GM23338 (cell line): ENCODE results near the gene SFMBT2. TPM values are rescaled to one million over a fixed set of nuclear protein-coding genes. Genes with fewer than 3 reads are reported as not detected.

ENCODE experiments used
- ATAC-seq: fragments of 200-7000 bp; cut with Tn5 transposase; 3 replicates; pipeline ENCODE4 v1.9.1; 2020
- DNase-seq: peaks from one replicate; pipeline ENCODE4 v3.0.0-alpha.2; 2015; ENCODE audit warnings: low spot score
- H2AFZ ChIP-seq: fragments of 200-600 bp; sonication (generic); 2 replicates; pipeline ENCODE4 v1.8.0; 2016; ENCODE audit warnings: antibody characterized with exemption, mild to moderate bottlenecking, moderate library complexity
- H3F3A ChIP-seq: fragments of 200-600 bp; sonication (generic); replicated peaks from 2 replicates; pipeline ENCODE4 v1.8.0; 2017; ENCODE audit warnings: antibody characterized with exemption, mixed run types, low read depth
- H3K27ac ChIP-seq: fragments of 200-600 bp; sonication (generic); 2 replicates; pipeline ENCODE4 v1.6.1; 2016; ENCODE audit warnings: low read depth
- H3K27me3 ChIP-seq: fragments of 200-600 bp; sonication (generic); 2 replicates; pipeline ENCODE4 v1.8.0; 2016; ENCODE audit warnings: mild to moderate bottlenecking, mixed run types, moderate library complexity; ENCODE audit not compliant: insufficient read depth
- H3K36me3 ChIP-seq: fragments of 200-600 bp; sonication (generic); 2 replicates; pipeline ENCODE4 v1.8.0; 2016; ENCODE audit warnings: mild to moderate bottlenecking; ENCODE audit not compliant: insufficient read depth
- H3K4me1 ChIP-seq: fragments of 200-600 bp; sonication (generic); 2 replicates; pipeline ENCODE4 v1.8.0; 2016; ENCODE audit warnings: mild to moderate bottlenecking, moderate library complexity; ENCODE audit not compliant: insufficient read depth
- H3K4me2 ChIP-seq: fragments of 200-600 bp; sonication (generic); 2 replicates; pipeline ENCODE4 v1.7.1; 2017; ENCODE audit warnings: mixed run types
- H3K4me3 ChIP-seq: fragments of 200-600 bp; sonication (generic); 2 replicates; pipeline ENCODE4 v1.6.1; 2016; ENCODE audit warnings: mixed run types
- H3K79me2 ChIP-seq: fragments of 200-600 bp; sonication (generic); replicated peaks from 2 replicates; pipeline ENCODE4 v1.8.0; 2017; ENCODE audit warnings: mild to moderate bottlenecking; ENCODE audit not compliant: insufficient read depth
- H3K9me2 ChIP-seq: fragments of 200-600 bp; sonication (generic); 2 replicates; pipeline ENCODE4 v1.8.0; 2017; ENCODE audit not compliant: insufficient read depth
- H4K20me1 ChIP-seq: fragments of 200-600 bp; sonication (generic); replicated peaks from 2 replicates; pipeline ENCODE4 v1.8.0; 2017; ENCODE audit warnings: mild to moderate bottlenecking; ENCODE audit not compliant: insufficient read depth
- H3K27ac Mint-ChIP-seq: 2 replicates; pipeline ENCODE4 v1.8.0; 2020; ENCODE audit warnings: inconsistent platforms, mild to moderate bottlenecking, moderate library complexity, mixed read lengths
- H3K27me3 Mint-ChIP-seq: 3 replicates; pipeline ENCODE4 v1.8.0; 2022; ENCODE audit warnings: low read depth, mild to moderate bottlenecking, moderate library complexity, mixed read lengths, inconsistent platforms; ENCODE audit not compliant: insufficient read depth, poor library complexity
- H3K36me3 Mint-ChIP-seq: 3 replicates; pipeline ENCODE4 v1.8.0; 2021; ENCODE audit warnings: low read depth, mild to moderate bottlenecking, inconsistent platforms, moderate library complexity, mixed read lengths
- H3K4me1 Mint-ChIP-seq: 3 replicates; pipeline ENCODE4 v1.8.0; 2020; ENCODE audit warnings: mild to moderate bottlenecking, inconsistent platforms, mixed read lengths
- H3K4me3 Mint-ChIP-seq: 3 replicates; pipeline ENCODE4 v1.8.0; 2021; ENCODE audit warnings: moderate library complexity, mild to moderate bottlenecking, inconsistent platforms, mixed read lengths
- H3K9me3 Mint-ChIP-seq: 3 replicates; pipeline ENCODE4 v1.8.0; 2020; ENCODE audit warnings: moderate library complexity, mild to moderate bottlenecking, inconsistent platforms, mixed read lengths
- CREB1 ChIP-seq: fragments of 250-450 bp; sonication (Bioruptor Pico); IDR thresholded peaks from 2 replicates; pipeline ENCODE4 v1.5.0; 2020; ENCODE audit warnings: low read depth, mild to moderate bottlenecking, moderate library complexity
- EZH2phosphoT487 ChIP-seq: fragments of 200-600 bp; sonication (generic); IDR thresholded peaks from one replicate; pipeline ENCODE4 v1.8.1; 2018; ENCODE audit warnings: antibody characterized with exemption; ENCODE audit not compliant: unreplicated experiment
- NANOG ChIP-seq: IDR thresholded peaks from 2 replicates; pipeline ENCODE4 v1.6.1; 2016; ENCODE audit warnings: antibody characterized with exemption, borderline replicate concordance
- STAT1 ChIP-seq: IDR thresholded peaks from one replicate; pipeline ENCODE4 v1.6.1; 2016; ENCODE audit warnings: antibody characterized with exemption; ENCODE audit not compliant: unreplicated experiment
- polyA plus RNA-seq: library from polyadenylated mRNA; unstranded; fragments of >200 nt; fragmentation: Nextera tagmentation; extraction: Ambion mirVana; gene quantifications from 2 replicates; pipeline ENCODE4 v1.2.1, GENCODE V29; 2016
- total RNA-seq: library from RNA; depleted of rRNA; stranded (reverse); fragments of >200 nt; shearing (Covaris generic); gene quantifications from 2 replicates; pipeline ENCODE4 v1.2.3, GENCODE V29; 2014
- TF ChIP-seq, protein P1 (sequence below): fragments of 250-450 bp; sonication (Bioruptor Pico); IDR thresholded peaks from 2 replicates; pipeline ENCODE4 v1.5.0; 2020; ENCODE audit warnings: mild to moderate bottlenecking, moderate library complexity
- TF ChIP-seq, protein P2 (sequence below): IDR thresholded peaks from one replicate; pipeline ENCODE4 v1.6.1; 2018; ENCODE audit warnings: antibody characterized with exemption; ENCODE audit not compliant: unreplicated experiment

The SFMBT2 gene
- total and polyA plus RNA-seq, 2 experiments from 2014 or later = 2.7 to 6.7 TPM

DNA sequence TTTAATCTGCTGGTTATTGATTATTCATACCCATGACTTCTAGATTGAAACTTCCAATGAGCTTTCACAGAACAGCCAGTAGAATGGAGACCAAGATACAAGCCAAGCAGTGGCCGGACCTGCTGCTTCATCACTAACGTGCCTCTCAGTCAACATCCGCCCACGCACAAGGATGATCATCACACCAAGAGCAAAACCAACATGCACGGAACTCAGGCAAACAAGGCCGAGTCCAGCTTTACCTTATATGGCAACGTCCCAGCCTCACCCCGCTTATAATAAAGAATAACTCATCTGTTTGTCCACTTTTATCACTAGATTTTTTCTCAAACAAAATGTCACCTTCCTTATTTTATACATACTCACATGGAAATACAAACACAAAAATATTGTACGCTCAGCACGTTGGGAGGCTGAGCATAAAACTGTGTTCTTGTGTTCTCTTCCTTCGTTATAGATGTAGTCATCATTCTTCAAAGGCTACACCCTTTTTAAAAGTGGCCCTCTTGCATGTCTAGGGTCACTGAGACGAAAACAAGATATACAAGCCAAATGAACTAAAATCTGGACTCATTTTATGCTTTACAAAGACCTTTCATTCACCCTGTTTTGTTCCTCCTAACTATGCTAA, 122.7 kb downstream of the SFMBT2 start (continued):
- TF ChIP-seq, protein P1, sequence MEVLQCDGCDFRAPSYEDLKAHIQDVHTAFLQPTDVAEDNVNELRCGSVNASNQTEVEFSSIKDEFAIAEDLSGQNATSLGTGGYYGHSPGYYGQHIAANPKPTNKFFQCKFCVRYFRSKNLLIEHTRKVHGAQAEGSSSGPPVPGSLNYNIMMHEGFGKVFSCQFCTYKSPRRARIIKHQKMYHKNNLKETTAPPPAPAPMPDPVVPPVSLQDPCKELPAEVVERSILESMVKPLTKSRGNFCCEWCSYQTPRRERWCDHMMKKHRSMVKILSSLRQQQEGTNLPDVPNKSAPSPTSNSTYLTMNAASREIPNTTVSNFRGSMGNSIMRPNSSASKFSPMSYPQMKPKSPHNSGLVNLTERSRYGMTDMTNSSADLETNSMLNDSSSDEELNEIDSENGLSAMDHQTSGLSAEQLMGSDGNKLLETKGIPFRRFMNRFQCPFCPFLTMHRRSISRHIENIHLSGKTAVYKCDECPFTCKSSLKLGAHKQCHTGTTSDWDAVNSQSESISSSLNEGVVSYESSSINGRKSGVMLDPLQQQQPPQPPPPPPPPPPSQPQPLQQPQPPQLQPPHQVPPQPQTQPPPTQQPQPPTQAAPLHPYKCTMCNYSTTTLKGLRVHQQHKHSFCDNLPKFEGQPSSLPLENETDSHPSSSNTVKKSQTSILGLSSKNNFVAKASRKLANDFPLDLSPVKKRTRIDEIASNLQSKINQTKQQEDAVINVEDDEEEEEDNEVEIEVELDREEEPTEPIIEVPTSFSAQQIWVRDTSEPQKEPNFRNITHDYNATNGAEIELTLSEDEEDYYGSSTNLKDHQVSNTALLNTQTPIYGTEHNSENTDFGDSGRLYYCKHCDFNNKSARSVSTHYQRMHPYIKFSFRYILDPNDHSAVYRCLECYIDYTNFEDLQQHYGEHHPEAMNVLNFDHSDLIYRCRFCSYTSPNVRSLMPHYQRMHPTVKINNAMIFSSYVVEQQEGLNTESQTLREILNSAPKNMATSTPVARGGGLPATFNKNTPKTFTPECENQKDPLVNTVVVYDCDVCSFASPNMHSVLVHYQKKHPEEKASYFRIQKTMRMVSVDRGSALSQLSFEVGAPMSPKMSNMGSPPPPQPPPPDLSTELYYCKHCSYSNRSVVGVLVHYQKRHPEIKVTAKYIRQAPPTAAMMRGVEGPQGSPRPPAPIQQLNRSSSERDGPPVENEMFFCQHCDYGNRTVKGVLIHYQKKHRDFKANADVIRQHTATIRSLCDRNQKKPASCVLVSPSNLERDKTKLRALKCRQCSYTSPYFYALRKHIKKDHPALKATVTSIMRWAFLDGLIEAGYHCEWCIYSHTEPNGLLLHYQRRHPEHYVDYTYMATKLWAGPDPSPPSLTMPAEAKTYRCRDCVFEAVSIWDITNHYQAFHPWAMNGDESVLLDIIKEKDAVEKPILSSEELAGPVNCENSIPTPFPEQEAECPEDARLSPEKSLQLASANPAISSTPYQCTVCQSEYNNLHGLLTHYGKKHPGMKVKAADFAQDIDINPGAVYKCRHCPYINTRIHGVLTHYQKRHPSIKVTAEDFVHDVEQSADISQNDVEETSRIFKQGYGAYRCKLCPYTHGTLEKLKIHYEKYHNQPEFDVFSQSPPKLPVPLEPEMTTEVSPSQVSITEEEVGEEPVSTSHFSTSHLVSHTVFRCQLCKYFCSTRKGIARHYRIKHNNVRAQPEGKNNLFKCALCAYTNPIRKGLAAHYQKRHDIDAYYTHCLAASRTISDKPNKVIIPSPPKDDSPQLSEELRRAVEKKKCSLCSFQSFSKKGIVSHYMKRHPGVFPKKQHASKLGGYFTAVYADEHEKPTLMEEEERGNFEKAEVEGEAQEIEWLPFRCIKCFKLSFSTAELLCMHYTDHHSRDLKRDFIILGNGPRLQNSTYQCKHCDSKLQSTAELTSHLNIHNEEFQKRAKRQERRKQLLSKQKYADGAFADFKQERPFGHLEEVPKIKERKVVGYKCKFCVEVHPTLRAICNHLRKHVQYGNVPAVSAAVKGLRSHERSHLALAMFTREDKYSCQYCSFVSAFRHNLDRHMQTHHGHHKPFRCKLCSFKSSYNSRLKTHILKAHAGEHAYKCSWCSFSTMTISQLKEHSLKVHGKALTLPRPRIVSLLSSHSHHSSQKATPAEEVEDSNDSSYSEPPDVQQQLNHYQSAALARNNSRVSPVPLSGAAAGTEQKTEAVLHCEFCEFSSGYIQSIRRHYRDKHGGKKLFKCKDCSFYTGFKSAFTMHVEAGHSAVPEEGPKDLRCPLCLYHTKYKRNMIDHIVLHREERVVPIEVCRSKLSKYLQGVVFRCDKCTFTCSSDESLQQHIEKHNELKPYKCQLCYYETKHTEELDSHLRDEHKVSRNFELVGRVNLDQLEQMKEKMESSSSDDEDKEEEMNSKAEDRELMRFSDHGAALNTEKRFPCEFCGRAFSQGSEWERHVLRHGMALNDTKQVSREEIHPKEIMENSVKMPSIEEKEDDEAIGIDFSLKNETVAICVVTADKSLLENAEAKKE (CRISPR knock-in tag) = no peak

DNA sequence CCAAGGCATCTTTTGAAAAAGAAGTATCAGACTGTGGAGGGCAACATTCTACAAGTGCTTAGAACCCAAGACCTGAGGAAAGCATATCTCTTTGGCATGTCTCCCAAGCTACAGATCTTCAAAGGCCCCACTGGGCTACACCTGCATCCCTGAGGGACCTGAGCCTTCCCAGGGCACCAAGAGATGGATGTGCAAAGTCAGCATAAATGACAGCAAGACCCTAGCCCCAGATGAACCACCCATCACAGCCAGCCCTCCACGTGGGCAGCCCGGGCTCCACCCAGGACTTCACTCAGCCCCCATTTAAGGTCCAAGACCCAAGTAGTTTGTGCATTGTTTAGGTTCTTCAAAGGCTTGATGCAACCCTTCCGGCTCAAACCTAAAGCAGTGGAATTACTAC, 123.5 kb downstream of the SFMBT2 start:
- H3K27ac ChIP-seq = no peak overlapping the region
- H3F3A ChIP-seq = no peaks in the 10 kb centered on the region
- peaks cover 3% of the 10 kb centered on the region; the same call in 1 of the 2 replicates for H4K20me1 ChIP-seq
- no peak overlapping the region for H3K4me3 ChIP-seq
- DNase-seq = no peak
- H3K27me3 ChIP-seq = no peaks in the 10 kb centered on the region
- Mint-ChIP-seq H3K27ac (no peak overlapping the region), H3K4me1 (no peaks in the 10 kb centered on the region), H3K36me3 (no peaks in the 10 kb centered on the region), H3K4me3 (no peak overlapping the region), H3K27me3 (no peaks in the 10 kb centered on the region), H3K9me3 (no peaks in the 10 kb centered on the region)
- peaks cover 10% of the 10 kb centered on the region for H3K79me2 ChIP-seq
- H3K4me2 ChIP-seq = no peak overlapping the region
- H3K36me3 ChIP-seq = no peaks in the 10 kb centered on the region
- no peak overlapping the region for H2AFZ ChIP-seq
- H3K4me1 ChIP-seq = no peaks in the 10 kb centered on the region
- no peaks in the 10 kb centered on the region for H3K9me2 ChIP-seq
- ATAC-seq = no peak
- TF ChIP-seq CREB1 (CRISPR knock-in tag) = no peak
- TF ChIP-seq EZH2phosphoT487 = no peak
- TF ChIP-seq NANOG = no peak
- TF ChIP-seq, protein P2, sequence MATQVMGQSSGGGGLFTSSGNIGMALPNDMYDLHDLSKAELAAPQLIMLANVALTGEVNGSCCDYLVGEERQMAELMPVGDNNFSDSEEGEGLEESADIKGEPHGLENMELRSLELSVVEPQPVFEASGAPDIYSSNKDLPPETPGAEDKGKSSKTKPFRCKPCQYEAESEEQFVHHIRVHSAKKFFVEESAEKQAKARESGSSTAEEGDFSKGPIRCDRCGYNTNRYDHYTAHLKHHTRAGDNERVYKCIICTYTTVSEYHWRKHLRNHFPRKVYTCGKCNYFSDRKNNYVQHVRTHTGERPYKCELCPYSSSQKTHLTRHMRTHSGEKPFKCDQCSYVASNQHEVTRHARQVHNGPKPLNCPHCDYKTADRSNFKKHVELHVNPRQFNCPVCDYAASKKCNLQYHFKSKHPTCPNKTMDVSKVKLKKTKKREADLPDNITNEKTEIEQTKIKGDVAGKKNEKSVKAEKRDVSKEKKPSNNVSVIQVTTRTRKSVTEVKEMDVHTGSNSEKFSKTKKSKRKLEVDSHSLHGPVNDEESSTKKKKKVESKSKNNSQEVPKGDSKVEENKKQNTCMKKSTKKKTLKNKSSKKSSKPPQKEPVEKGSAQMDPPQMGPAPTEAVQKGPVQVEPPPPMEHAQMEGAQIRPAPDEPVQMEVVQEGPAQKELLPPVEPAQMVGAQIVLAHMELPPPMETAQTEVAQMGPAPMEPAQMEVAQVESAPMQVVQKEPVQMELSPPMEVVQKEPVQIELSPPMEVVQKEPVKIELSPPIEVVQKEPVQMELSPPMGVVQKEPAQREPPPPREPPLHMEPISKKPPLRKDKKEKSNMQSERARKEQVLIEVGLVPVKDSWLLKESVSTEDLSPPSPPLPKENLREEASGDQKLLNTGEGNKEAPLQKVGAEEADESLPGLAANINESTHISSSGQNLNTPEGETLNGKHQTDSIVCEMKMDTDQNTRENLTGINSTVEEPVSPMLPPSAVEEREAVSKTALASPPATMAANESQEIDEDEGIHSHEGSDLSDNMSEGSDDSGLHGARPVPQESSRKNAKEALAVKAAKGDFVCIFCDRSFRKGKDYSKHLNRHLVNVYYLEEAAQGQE = no peak
- TF ChIP-seq STAT1 = no peak
